DMS79 (cell line): Measurements from ENCODE around the gene IGFBP7.

ENCODE experiments used
- DNase-seq: peaks from one replicate; lab custom pipeline; 2025; lab: John Stamatoyannopoulos, UW

The IGFBP7 gene

DNA sequence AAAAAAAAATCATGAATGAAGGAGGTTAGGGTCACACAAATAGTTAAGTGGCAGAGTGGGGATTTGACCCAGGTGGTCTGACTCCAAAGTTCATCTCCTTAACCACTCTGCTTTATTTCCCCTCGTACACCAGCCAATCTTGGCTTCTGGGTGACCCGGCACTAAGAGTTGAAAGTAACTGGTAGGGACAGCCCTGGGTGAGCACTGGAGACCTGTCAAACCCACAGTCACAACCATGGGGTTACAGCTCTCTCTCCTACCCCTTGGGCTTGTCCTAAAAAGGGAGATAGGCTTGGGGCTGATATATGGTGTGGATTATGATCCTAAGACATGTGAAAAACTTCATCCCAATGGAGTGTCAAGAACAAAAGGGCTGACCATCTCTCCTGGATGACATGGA, 12.5 kb downstream of the IGFBP7 start:
- no peak for DNase-seq

- no peak for DNase-seq
Measured at GRCh38 chr4:57095956-57096355, 14.2 kb downstream of the IGFBP7 start.

- DNase-seq: no peak
Measured at GRCh38 chr4:57095245-57095644, 14.9 kb downstream of the IGFBP7 start.

DNA sequence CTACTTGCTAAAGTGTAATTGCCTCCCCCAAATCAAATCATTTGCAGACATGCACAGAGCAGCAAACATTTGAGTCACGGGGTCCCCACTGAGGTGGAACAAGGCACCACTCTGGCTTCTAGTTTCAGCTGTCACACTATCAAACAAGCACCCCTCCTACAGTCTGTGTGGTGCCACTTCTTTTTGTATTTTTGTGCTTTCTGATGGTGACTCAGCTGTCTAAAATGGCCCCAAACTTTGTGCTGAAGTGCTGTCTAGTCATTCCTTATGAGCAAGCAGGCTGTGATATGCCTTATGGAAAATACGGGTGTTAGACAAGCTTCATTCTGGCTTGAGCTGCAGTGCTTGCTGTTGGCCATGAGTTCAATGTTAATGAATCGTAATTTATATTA, 15.4 kb downstream of the IGFBP7 start:
- no peak for DNase-seq

DNA sequence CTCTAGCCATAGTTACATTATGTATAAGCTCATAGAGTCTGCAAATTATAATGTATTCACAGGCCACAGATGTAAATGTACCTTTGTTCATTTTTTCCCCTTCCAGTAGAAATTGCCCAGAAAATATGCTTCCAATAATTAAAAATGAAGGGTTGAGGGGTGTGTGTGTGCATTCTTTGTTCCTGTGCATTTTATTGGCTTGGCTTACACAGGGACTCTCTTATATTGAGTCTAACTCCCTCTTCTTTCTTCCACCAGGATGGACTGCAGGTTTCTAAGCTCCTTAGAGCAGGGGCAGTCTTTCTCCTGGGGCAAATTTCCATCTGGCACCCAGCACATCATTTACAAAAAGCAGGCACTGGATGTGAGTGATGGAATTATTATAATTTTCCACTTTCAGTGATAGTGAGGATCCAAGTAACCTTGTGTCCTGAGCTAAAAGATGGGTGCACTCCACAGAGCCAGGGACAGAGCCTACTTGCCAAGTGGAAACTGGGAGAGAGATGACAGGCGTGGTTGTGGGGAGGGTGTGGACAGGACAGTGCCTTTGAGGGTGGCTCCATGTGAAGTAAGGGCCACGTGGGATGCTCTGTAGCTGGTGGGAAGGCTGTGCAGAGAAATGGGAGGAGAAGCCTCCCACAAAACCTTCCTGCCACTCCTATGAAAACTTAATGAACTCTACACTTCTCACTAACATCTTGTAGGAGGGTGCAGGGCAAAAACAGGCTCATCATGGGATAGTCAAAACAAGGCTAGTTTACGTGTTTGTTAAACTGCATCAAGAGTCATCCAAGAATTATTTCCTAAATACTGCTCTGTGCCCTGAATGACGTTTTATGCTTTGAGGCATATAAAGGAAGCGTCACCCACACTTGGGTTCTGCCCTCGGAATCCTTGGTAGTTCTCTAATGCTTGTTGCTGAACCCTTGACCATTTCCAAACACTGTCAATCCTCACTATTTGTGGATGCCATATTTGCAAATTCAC, 16.0 kb downstream of the IGFBP7 start:
- no peak for DNase-seq

- DNase-seq: no peak
Measured at GRCh38 chr4:57091657-57092162, 18.5 kb downstream of the IGFBP7 start.

- no peak for DNase-seq
Measured at GRCh38 chr4:57090079-57090478, 20.1 kb downstream of the IGFBP7 start.

GRCh38 chr4:57089549-57089948, 20.6 kb downstream of the IGFBP7 start:
- no peak for DNase-seq

- DNase-seq: no peak
Measured at GRCh38 chr4:57086031-57086723, 24.0 kb downstream of the IGFBP7 start.

DNA sequence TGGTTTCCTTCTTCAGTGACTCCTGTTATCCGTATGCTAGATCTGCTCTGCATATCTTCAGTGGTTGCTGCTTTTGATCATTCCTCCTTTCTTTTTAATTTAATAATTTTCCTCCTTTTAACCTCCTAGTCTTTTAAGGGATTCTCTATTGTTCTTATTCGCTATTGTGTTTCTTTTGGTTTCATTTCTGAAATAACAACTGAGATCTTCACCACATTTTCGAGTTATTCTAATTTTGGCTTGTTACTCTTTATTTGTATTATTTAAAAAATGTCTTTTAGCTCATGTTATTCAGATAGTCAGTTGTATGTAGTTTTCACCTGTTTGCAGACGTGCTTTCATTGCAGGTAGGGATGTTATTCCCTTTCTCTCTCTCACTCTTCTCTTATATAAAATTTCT, 24.9 kb downstream of the IGFBP7 start:
- DNase-seq: no peak

DNA sequence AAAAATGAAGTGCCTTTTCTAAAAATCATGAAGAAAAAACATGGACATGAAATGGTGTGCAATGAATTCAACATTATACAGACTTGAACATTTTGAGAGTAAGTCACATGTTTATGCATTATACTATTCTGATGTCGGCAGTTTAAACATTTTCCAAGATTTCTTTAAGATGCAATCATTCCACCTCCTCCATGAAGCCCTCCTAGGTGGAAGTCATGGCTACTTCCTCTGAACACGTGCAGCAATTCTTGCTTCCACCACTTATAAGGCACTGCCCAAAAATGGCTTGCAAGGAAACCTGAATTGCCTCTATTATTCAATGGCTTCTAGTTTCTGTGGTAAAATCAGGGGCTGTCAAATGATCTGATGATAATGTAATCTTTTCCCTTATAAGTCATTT, 25.8 kb downstream of the IGFBP7 start:
- DNase-seq: no peak

- DNase-seq: no peak
Measured at GRCh38 chr4:57083090-57083489, 27.1 kb downstream of the IGFBP7 start.

DNA sequence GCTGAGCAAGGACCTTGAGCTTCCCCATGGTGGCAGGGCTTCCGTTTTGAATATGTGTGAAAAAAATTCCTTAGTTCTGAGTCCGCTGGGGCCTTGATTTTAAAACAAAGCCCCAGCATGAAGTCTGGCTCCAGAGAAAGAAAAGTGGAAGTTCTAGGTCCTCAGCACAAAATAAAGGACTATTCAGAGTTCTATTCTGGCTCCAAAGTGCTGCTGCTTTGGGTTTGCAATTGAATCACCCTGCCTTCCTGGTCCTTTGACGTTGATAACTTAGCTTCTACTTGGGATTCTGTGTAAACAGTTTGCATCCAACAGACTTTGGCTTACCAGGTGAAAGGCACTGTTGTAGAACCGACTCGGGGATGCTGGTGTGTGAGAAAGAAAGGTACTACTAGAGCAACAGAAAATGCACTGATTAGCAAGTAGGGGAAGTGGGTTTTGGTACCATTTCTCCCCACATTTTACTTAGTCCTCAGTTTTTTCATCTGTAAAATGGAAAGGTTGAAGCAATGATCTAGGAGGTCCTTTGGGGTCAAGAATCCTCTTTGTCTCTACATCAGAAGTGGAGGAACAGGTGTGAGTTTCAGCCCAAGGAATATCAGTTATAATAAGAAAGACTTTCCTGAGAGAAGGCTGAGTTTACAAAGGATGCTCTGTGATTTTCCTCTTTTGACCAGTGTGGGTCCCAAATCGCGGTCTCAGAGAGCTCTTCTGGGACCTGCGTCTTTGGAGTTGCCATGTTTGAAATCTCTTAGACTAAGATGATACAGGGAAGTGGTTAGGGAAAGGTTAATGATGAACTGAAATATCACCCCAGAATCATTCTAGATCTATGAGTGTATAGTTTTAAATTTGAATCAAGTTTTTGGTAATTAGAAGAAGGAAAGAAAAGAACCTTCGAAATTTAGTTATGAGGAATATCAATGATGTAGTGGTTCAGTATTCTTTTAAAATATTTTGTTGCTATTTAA, 28.2 kb downstream of the IGFBP7 start:
- DNase-seq: no peak

DNA sequence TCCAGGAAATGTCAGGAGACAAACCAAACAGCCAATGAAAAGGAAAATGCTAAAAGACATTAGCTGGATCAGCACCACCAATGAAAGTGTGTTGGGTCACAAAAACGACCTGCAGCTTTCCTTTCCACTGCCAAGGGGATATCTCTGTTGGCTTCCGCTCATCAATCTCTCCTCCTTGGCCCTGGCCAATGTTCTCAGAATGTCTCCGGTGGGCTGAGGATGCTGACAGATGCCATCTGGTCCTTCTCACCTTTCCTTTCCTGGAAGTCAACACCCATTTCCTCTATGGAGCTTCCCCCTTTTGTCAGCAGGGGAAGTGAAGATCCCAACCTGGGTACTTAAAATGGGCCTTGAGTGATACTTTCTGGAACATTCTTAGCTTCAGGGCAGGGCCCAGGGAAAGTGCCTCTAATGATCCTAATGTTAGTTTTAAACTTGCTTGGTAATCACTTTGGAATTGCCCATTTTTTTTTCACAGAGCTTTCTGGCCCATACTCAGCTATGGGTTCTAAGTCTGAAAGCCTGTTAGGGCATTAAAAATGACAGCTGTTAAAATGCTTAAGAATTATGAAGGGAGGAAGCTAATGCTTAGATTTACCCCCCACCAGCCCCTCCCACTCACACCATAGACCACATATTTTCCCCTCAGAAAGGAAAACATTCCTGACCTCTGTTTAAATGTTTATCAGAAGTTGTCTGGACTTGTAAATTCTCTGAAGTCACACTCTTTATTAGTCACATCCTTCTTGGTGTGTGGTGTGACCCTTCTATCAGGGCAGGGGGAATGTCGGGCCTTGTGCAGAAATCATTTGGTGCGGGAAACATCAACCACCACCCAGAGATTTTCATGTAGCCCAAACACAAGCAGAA, 29.2 kb downstream of the IGFBP7 start:
- no peak for DNase-seq

DNA sequence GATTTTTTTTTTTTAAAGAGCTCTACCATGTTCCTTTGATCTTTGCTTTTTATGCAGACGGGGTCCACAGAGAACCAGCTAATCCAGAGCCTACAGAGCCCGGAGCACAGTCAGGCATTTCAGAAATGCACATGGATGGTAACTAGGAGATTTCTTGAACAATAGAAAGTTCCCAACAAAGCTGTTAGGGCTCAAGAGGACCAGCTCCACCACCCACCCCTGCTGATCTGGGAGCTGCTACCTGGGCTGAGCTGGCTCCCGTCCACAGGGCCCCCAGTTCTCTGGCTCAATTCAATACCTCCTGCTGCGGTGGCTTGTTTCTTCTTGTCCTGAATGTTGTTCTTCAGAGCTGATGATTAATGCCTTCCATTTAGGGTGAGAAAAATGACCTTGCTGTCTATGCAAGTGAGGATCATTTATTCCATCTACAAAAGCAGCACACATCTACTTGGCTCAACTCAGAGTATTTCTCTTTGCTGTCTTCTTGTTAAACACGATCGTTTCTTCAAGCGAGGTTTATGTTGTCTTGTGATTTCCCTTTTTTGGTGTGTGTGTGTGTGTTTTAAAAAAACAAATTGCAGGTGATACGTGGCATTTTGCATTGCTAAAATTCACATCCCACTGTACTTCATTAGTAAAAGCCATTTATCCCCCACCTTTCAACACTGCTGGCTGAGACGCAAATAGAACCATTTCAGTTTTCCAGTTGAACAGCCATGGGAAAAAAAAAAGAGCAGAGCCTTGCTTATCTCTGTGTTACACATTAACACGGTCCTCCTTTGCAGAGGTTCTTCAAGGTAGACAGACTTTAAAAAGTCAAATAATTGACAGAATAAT, 31.3 kb downstream of the IGFBP7 start:
- peak; percentile 82 for DNase-seq

DNA sequence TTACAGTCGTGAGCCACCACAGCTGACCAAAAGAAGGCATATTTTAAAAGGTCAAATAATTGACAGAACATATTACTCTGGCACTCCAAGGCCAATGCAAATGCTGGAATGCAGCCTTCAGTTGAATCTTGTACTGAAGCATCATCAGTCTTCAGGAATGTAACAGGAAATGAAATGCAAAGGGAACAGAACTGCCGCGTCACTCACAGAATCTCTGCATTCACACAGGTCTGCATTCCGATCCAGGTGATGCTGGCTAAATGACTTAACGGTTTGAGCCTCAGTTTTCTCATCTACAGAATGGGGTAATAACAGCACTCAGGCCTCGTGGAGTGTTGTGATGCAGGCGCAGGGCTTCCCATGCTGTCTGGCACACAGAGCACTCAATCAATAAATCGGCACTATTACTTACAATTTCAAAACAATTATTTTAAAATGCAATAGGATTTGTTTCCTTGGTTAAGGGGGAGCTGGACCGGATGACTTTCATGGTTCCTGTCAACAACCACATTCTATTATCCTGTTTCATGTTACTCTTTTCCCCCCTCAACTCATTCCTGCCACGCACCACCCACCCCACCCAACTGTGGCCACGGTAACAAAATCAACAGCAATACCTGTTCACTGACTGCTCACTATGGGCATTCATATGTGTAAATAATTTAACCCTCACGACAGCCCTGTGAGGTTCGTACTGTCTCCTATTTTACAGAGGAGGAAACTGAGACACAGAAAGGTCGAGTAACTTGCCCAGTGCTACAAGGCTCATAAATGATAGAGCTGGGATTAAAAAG, 32.4 kb downstream of the IGFBP7 start:
- no peak for DNase-seq

- DNase-seq: no peak
Measured at GRCh38 chr4:57076646-57077045, 33.5 kb downstream of the IGFBP7 start.

DNA sequence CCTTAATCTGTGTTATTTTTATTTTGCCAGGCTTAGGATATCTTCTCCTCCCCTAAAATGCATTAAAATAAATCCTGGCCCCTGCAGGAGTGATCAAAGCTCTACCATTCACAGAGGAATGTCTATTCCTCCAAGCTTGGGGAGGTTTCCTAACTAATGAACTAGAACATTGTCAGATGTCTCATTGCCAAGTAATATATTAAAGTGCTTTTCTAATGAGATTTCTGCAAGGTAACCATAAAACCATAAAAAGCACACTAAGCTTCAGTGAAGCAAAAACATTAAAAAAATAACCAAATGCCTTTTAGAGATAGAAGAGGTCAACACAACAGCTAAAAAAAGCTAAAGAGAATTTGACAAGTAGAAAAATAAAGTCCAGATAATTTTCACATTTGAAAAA, 34.8 kb downstream of the IGFBP7 start:
- no peak for DNase-seq

- no peak for DNase-seq
Measured at GRCh38 chr4:57074744-57075143, 35.4 kb downstream of the IGFBP7 start.
